NT2/D1 (cell line): ENCODE data around the gene ABCC9.

Experiments
- DNase-seq: peaks from one replicate; pipeline ENCODE4 v3.0.0-alpha.2; 2011; ENCODE audit warnings: low read depth, low spot score
- H3K27me3 ChIP-seq: 2 replicates; pipeline ENCODE4 v1.6.0; 2011; ENCODE audit warnings: mild to moderate bottlenecking; ENCODE audit not compliant: insufficient read length, insufficient read depth
- H3K36me3 ChIP-seq: 2 replicates; pipeline ENCODE4 v1.6.1; 2011; ENCODE audit warnings: mild to moderate bottlenecking, low read length, mixed read lengths; ENCODE audit not compliant: insufficient read depth, insufficient read length
- H3K4me1 ChIP-seq: 2 replicates; pipeline ENCODE4 v1.5.1; 2011; ENCODE audit not compliant: insufficient read depth, insufficient read length
- H3K4me3 ChIP-seq: 2 replicates; pipeline ENCODE4 v1.5.1; 2011; ENCODE audit warnings: low read depth; ENCODE audit not compliant: insufficient read length
- H3K9ac ChIP-seq: 2 replicates; pipeline ENCODE4 v1.6.0; 2011; ENCODE audit warnings: low read depth; ENCODE audit not compliant: insufficient read length
- H3K9me3 ChIP-seq: 2 replicates; pipeline ENCODE4 v1.5.1; 2011; ENCODE audit warnings: mild to moderate bottlenecking, low read length; ENCODE audit not compliant: insufficient read depth
- SUZ12 ChIP-seq: IDR thresholded peaks from 2 replicates; pipeline ENCODE4 v1.6.1; 2011; ENCODE audit not compliant: insufficient read length, insufficient read depth; ENCODE audit errors: extremely low read depth
- YY1 ChIP-seq: IDR thresholded peaks from 2 replicates; pipeline ENCODE4 v1.6.1; 2011; ENCODE audit not compliant: insufficient read length, insufficient read depth
- ZNF274 ChIP-seq: IDR thresholded peaks from 2 replicates; pipeline ENCODE4 v1.6.1; 2011; ENCODE audit warnings: mild to moderate bottlenecking, low read depth, low read length

ABCC9 gene

DNA sequence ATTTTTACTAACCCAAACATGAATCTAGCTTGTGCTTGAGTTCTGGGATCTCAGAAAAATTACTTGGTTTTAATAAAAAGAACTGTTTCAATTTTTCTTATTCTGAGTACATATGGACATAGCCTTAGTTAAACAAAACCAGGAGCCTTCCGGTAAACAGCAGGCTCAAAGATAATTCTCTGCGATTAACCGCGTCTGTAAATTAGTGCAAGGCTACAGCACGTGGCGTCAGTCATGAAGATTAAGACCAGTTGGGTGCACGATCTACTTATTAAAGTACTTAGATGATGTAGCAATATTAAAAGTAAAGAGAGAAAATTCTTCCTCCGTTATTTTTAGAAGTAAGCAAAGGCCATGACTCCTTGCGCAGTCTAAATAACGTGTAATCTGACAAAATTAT is 167.4 kb downstream of the ABCC9 start:
- peaks cover 5% of the 10 kb centered on the region for H3K36me3 ChIP-seq
- DNase-seq = no peak
- H3K27me3 ChIP-seq = no peaks in the 10 kb centered on the region
- TF ChIP-seq YY1 (no peak), ZNF274 (no peak), SUZ12 (no peak)
- H3K9me3 ChIP-seq = no peaks in the 10 kb centered on the region
- no peak overlapping the region for H3K4me3 ChIP-seq
- H3K9ac ChIP-seq = no peak overlapping the region
- H3K4me1 ChIP-seq = no peaks in the 10 kb centered on the region

DNA sequence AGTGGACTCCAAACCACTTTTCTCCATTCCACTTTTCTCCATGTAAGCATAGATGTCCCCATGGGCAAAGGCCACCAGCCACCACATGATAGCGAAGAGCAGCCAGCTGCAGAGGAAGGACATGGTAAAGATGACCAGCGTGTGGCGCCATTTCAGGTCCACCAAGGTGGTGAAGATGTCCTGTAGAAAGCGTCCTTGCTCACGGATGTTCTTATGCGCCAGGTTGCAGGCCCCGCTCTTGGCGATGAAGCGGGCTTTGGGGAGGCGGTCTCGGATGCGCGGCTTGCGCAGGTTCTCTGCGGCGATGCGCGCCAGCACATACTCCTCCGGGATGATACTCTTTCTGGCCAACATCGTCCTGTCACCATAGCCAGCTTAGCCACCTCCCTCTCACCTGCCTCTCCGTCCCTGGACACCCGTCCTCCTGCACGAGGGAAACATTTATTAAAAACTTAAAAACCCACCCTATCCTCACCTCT is 167.9 kb downstream of the ABCC9 start:
- TF ChIP-seq ZNF274 (no peak), YY1 (no peak), SUZ12 (no peak)
- H3K4me3 ChIP-seq = no peak overlapping the region

DNA sequence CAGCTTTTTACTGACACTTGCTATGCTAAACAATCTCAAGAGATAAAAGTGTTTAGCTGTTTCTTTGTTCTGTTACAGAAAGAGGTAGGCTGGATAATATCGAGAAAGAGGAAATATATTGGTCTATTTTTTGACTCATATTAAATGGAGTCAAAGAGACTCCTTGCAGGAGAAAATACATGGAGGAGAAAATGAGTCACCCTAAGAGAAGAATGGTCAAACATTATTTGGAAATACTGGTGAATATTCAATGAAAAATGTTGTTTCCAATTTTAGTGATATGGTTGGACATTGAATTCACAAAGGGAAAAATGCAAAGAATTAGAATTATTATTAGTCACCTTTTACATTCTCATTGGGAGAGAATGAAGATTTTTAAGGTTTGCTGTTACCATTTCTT is 169.9 kb downstream of the ABCC9 start:
- no peak for TF ChIP-seq YY1
- no peak for TF ChIP-seq SUZ12
- no peak for TF ChIP-seq ZNF274
- Histone ChIP-seq H3K36me3 (peaks cover 6% of the 10 kb centered on the region), H3K9me3 (no peaks in the 10 kb centered on the region), H3K27me3 (no peaks in the 10 kb centered on the region), H3K9ac (no peak overlapping the region), H3K4me3 (no peak overlapping the region), H3K4me1 (no peaks in the 10 kb centered on the region)
- DNase-seq = no peak

More for the DNA sequence above, 167.9 kb downstream of the ABCC9 start:
- Histone ChIP-seq H3K27me3 (no peaks in the 10 kb centered on the region), H3K36me3 (peaks cover 5% of the 10 kb centered on the region), H3K4me1 (no peaks in the 10 kb centered on the region), H3K9me3 (no peaks in the 10 kb centered on the region), H3K9ac (no peak overlapping the region)
- DNase-seq = peak; percentile 89

DNA sequence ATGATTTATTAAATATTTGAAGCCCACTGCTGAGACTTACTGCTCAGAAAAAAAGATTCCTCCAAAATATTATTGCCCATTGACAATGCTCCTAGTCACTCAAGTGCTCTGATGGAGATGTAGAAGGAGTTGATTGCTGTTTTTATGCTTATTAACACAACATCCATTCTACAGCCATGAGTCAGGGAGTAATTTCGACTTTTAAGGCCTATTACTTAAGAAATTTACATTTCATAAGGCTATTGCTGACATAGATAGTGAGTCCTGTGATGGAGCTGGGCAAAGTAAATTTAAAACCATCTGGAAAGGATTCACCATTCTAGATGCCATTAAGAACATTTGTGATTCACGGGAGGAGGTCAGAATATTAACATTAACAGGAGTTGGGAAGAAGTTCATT is 171.9 kb downstream of the ABCC9 start:
- H3K4me3 ChIP-seq = no peak overlapping the region
- H3K36me3 ChIP-seq = peaks cover 21% of the 10 kb centered on the region
- TF ChIP-seq ZNF274 (no peak), YY1 (no peak), SUZ12 (no peak)
- DNase-seq = no peak
- no peaks in the 10 kb centered on the region for H3K4me1 ChIP-seq
- no peaks in the 10 kb centered on the region for H3K27me3 ChIP-seq
- no peak overlapping the region for H3K9ac ChIP-seq
- no peaks in the 10 kb centered on the region for H3K9me3 ChIP-seq

DNA sequence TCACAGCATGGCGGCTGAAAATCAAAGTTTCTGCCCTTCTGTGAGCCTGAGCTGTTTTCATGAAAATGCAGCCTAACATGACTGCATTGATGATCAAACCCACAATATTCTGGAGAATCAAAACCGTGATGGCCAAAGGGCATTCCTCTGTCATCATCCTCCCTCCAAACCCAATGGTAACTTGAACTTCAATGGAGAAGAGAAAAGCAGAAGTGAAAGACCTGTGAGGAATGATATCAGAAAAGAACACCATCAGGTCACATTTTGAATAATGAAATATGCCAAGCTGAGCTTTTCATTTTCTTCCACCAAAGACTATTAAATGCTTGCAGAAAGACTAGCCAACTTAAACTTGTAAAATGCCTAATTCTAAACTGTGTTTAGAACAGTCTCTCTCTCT is 174.8 kb downstream of the ABCC9 start:
- no peak for DNase-seq
- TF ChIP-seq ZNF274 (no peak), YY1 (no peak), SUZ12 (no peak)
- H3K4me1 ChIP-seq = no peaks in the 10 kb centered on the region
- no peak overlapping the region for H3K9ac ChIP-seq
- peaks cover 16% of the 10 kb centered on the region for H3K36me3 ChIP-seq
- no peak overlapping the region for H3K4me3 ChIP-seq
- H3K27me3 ChIP-seq = no peaks in the 10 kb centered on the region
- H3K9me3 ChIP-seq = no peaks in the 10 kb centered on the region

DNA sequence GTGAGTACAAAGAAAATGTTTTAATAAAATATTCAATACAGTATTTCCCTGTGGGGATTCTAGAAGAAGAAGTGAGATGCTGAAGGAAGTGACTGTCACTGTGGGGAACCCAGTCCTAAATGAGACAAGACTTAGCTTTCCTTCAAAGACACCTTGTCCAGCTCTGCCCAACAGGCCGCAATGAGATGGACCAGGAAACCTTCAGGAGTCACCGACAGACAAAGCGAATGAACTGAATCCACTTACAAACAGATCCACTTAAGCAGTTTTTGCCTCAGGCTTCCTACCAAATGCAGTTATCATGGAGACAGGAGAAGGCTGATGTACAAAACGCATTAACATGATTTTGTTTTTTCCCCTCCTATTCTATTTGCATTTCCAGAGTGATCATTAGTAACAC is 176.3 kb downstream of the ABCC9 start:
- no peaks in the 10 kb centered on the region for H3K27me3 ChIP-seq
- peaks cover 16% of the 10 kb centered on the region for H3K36me3 ChIP-seq
- H3K4me3 ChIP-seq = no peak overlapping the region
- DNase-seq = no peak
- H3K9ac ChIP-seq = no peak overlapping the region
- H3K9me3 ChIP-seq = no peaks in the 10 kb centered on the region
- H3K4me1 ChIP-seq = no peaks in the 10 kb centered on the region
- TF ChIP-seq ZNF274 (no peak), YY1 (no peak), SUZ12 (no peak)

DNA sequence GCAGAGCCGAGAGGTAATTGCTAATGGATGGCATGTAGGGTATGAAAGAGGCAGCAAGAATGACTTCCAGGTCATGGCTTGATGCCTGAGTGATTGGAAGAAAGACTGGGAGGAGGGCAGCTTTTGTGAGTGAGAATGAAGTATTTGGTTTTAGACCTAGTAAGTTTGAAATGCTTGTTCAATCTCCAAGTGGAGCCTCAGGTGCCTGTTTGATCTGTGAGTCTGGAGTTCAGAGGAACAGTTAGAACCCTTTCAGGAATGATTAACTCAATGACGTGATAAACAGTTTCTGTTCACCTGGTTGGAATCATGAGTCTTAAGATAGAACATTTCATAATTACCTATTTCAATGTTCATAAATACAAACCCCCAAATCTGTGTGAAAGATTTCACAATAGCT is 177.2 kb downstream of the ABCC9 start:
- H3K4me3 ChIP-seq = no peak overlapping the region

DNA sequence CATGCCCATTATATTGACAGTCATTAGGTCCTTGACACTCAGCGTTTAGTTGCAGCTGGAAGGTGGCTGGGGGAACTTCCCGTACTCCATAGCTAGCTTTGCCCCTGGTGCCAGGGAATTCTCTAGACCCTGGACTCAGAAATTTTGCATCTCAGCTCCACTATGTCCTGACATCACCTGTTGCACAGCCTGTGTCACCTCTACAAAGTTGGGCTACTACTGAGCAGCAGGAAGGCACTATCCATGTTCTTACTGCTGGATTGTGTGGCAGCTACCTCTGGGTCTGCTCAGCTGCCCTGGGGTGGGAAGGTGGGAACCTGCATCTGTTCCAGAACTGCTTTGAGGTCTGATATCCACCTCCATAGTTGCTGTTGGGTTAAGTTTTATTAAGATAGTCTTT is 177.7 kb downstream of the ABCC9 start:
- no peaks in the 10 kb centered on the region for H3K27me3 ChIP-seq
- H3K4me3 ChIP-seq = no peak overlapping the region
- H3K36me3 ChIP-seq = peaks cover 16% of the 10 kb centered on the region
- H3K9ac ChIP-seq = no peak overlapping the region
- DNase-seq = no peak
- H3K9me3 ChIP-seq = no peaks in the 10 kb centered on the region
- TF ChIP-seq SUZ12 (no peak), YY1 (no peak), ZNF274 (no peak)
- H3K4me1 ChIP-seq = no peaks in the 10 kb centered on the region

More for the DNA sequence above, 177.2 kb downstream of the ABCC9 start:
- TF ChIP-seq ZNF274 = no peak
- no peak for TF ChIP-seq YY1
- Histone ChIP-seq H3K27me3 (no peaks in the 10 kb centered on the region), H3K36me3 (peaks cover 16% of the 10 kb centered on the region), H3K9ac (no peak overlapping the region), H3K9me3 (no peaks in the 10 kb centered on the region), H3K4me1 (no peaks in the 10 kb centered on the region)
- DNase-seq = no peak
